GM21360 (cell line): Measurements from ENCODE around the gene ZNF496.
"Not testable (repeated sequence)": the region's sequence is repeated elsewhere in the genome, so short reads cannot be mapped to it uniquely, and the experiment has no call there.

Experiments used
- ATAC-seq: cut with Tn5 transposase; IDR thresholded peaks from one replicate; pipeline ENCODE4 v1.9.1; 2021; ENCODE audit warnings: mild to moderate bottlenecking, moderate library complexity; ENCODE audit not compliant: unreplicated experiment

ZNF496 gene

DNA sequence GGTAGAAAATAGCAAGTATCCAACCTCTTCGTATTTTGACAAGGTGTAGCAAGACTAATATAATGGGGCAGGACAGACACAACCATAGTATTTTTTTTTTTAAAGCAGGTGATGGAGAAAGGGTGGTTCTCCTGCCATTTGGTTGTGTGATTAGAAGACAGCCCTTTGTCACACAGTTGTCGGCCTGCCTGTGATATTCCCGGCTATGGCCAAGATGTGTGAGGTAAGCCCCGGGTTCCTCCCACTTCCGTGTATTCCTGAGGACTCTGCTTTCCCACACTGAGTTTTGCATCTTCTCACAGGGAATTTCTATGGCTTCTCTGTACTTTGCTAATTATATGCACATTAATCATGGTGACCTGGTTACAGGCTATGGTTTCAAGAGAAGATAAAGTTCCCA, 35.9 kb downstream of the ZNF496 start:
- ATAC-seq: no peak

DNA sequence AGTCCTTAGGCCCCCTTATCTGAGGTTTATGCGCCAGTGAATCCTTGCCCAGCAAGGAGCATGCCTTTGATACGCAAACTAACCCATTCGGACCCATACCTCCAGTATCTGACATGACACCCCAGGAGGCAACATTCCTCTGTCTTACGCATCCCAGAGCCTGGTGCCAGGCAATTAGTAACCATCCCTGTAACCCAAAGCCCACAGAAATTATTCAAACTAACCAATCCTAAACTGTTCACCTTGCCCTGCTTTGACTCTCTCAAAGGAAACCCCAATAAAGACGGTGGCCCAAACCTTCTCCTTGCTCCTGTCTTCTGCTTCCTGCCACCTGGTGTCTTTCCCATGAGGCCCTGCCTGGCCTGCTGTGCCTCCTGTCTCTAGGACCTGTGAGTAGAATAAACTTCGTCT, 36.4 kb downstream of the ZNF496 start:
- ATAC-seq: no peak

DNA sequence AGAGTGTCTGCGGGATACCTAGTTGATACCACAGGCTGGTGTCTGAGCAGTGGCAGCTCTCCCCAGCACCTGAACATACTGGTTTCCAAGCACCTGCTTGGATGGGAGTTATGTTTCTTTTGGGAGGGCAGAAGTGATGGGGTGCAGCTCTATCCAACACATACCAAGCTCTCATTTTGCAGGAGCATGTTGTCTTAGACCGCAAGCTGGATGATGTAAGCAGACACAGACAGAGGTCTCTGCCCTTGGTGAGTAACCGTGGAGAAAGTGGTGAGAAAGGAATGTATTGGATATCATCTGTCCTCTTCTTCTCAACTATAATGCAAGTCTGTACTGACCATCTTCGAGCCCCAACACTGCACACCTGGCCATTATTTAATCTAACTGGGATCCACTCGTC, 37.4 kb downstream of the ZNF496 start:
- ATAC-seq: no peak

DNA sequence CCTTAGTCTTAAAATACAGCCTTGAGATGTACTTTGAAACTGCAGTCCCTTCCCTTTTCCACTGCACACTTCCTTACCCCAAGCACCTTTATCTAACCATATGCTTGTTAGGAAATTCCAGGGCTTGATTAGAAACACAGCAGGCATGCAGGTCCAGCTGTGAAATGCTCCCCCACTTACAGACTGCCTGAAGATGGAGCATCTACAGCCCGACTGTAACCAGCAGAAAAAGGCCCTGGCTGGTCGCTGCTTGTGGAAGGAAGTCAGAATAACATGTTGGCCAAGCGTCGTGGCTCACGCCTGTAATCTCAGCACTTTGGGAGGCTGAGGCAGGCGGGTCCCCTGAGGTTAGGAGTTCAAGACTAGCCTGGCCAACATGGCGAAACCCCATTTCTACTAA, 38.6 kb downstream of the ZNF496 start:
- no peak for ATAC-seq

DNA sequence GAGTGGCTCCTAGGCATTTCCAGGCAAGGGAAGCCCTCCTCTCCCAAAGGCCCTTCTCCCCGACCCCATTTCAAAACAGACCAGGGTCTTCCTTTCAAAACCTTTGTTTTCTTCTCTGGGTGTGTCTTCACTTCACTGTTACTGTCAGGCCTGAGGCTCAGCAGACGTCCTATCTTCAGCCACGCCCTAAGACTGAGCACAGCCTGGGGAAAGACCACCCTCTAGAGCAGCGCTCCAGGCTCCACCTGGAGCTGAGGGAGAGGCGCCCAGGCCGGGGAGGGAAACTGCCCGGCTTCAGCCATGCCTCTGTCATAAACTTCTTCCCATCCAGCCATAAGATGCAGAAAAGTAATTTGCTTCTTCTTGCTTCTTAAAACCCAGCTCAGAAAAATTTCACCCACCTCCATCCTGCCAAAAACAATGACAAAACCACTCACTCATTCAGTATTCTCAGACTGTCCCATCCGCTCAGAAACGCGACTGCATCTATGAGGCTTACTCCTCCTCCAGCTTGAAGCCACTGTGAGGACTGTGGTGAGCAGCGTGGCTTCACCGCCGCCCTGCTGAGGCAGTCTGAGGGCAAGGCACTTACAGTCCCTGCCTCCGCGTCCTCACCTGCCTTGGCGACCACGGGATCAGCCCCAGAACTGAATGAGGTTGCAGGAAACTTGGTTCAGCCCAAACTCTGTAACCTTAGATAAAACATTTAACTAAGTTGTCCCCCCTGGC, 39.7 kb downstream of the ZNF496 start:
- ATAC-seq: no peak

DNA sequence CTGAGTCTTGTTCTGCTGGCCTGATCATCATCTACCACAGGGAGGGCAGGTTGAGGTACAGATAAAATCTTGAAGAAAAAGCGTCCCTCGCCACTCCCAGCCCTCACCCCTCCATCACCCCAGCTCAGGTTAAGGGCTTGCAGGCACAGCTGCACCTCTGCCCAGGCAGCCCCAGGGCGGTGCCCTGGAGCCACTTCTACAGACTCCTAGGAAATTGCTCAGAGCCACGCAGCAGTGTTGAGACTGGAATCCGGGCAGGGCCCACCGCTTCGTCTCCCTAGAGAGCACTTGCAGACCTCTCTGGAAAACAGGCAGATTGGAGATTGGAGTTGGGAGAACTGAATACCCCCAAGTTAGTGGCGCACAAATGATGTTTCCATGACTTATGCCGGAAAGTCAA, 40.5 kb downstream of the ZNF496 start:
- no peak for ATAC-seq

DNA sequence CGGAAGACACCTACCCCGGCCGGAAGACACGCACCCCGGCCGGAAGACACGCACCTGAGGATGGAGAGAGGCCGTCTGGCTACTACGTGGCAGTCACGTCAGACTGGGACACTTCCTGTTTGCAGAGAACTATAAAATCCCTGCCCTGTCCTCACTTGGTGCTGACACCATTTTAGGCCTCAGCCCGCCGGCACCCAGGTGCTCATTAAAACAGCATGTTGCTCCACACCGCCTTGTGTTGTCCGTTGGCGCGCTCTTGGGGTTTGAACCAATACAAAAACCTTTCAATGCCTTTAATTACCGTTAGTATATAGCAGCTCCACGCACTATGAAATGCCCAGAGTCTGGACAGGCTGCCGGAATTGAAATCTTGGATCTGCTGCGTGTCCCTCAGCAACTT, 41.1 kb downstream of the ZNF496 start:
- no peak for ATAC-seq

DNA sequence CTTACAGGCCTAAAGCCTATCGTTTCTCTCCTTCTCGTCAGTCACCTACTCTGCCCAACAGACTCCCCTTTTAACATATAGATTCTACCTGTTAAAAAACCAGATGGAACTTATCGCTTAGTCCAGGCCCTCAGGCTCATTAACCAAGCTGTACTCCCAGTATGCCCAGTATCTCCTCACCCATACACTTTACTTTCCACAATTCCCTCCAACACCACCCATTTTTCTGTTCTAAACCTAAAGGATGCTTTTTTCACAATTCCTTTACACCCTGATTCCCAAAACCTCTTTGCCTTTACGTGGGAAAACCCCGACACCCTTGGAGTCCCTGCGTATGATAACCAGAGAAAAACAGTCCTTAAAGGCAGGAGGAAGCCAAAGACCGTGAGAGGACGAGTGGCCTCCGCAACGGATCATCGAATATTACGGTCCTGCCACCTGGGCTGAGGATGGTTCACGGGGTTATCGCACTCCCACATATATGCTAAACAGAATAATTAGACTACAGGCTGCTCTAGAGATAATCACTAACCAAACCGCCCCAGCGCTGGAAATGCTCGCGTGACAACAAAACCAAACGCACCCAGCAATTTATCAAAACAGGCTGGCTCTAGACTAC, 42.3 kb downstream of the ZNF496 start:
- ATAC-seq: not testable (repeated sequence)

DNA sequence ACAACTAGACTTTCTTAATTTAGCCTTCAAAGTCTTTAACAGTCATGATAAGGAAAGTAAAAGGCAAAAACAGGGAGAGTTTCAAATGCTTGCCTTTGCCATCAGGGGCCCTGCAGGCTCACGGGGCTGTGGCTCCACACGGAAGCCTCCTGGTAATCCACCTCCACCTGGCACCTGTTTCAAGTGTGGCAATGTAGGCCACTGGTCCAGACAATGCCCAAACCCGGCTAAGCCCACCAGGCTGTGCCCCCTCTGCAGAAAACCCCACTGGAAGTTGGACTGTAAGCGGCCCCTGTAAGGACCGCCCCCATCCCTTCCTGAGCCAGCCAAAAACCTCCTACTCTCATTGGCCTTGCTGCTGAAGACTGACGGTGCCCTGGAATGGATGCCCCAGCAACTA, 43.3 kb downstream of the ZNF496 start:
- no peak for ATAC-seq

DNA sequence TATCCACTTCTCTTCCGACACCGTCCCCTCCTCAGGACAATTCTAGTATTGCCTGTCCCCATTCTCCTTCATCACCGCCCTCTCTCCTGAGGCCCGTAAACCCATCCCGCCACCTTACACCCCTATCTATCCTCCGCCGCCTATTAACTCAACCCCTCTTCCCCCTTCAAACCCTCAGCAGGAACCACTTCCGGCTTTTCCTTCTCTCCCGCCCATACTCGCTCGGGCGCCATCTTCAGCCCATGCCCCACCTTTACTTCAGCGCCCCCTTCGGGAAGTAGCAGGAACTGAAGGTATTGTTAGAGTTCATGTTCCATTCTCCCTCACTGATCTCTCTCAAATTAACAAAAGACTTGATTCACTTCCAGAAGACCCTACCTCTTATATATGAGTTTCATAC, 44.2 kb downstream of the ZNF496 start:
- no peak for ATAC-seq

DNA sequence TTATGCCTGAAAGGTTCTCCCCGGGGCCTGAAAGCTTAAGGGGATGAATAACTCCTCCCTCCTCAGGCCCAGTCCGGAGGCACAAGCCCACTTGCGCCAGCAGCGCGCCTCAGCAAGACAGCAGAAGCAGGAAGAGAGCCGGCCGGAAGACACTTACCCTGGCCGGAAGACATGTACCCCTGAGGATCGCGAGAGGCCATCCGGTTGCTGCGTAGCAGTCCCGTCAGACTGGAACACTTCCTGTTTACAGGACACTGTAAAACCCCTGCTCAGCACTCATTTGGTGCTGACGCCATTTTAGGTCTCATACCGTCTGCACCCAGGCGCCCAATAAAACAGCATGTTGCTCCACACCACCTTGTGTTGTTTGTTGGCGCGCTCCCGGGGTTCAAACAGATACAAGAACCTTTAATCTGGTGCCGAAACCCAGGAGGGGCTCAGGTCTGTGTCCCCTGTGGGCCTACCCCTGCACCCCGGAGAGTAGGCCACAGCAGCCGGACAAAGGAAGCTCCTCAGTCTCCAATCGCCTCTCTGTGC, 45.5 kb downstream of the ZNF496 start:
- no peak for ATAC-seq

DNA sequence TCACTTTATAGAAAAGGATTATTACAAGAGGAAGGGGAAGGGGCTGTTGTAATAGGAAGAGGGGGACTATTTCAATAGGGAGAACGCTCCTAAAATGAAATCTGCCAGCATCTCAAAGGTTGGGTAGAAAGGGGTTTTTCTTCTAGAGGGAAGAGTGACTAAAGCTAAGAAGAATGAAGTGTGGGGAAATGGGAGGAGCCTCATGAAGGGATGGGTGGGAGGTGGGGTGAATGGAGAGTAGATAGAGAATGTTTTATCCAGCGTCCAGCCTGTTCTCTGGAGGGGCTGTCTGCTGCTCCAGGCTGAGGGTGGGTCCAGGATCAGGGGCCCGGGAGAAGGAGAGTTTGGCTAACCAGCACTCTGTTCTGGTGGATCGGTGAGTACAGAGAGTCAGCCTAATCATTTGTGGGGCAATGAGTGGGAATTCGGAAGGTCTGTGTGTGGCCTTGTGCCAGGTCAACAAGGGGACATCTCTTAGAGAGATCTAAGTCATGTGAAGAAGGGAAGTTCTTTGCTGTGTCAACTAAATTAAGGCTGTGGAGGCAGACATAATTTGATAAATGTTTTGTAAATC, 50.6 kb downstream of the ZNF496 start:
- no peak for ATAC-seq

DNA sequence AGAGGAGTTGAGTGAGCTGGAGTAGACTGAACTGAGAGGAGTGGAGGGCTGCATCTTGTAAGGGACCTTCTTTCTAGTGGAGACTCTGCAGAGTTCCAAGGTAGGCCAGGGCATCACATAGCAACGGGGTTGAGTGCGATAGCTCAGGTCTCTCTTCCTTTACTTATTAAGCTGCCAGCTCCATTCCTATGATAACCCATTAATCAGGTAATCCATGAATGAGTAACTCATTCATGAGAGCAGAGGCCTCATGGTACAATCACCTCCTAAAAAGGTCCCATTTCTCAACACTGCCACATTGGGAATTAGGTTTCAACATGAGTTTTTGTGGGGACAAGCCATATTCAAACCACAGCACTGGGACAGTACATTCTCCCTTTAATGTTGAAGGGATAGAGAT, 54.5 kb downstream of the ZNF496 start:
- no peak for ATAC-seq

DNA sequence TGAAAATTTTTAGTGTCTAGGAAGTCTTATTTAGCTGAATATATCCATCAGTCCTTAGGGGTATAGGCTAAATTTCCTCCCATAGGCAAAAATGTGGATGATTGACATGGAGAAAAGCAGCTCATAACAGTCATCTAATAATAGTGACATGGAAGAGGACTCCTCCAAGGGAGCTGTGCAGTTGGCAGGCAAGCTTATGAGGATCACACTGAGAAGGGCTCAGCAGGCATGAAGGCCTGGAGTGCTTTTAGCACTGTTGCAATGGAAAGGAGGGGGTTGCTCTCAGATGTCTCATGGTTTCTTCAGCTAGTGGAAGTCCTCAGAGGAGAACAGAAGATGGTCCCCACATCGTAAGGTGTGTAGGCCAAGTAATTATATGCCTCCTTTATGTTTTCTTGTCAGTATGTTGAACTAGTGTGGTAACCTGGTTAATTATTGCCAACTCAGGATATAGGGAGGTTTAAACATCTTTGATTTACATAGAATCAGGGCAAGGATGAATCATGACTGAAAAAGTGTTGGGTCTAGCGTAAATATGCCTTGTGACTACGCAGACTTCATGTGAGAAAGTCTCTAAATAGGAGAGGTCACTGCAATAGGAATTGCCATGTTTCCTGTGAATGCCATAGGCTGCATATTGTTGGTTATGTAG, 56.9 kb downstream of the ZNF496 start:
- no peak for ATAC-seq

DNA sequence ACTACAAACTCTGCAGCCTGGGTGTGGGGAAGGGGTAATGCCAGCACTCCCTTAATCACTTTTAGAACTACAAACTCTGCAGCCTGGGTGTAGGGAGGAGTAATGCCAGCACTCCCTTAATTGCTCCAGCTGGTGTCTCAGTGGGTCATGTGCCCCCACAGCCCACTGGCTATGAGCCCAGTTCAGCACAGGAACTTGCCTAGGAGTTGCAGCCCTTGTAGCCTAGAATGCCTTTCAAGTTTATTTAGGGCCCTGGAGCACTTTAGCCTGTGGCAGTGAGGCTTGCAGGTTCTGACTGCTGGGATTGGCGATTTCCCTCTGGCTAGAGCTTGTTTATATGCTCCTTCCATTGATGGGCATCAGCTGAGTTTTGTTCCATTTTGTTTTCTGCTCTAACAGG, 58.7 kb downstream of the ZNF496 start:
- no peak for ATAC-seq

DNA sequence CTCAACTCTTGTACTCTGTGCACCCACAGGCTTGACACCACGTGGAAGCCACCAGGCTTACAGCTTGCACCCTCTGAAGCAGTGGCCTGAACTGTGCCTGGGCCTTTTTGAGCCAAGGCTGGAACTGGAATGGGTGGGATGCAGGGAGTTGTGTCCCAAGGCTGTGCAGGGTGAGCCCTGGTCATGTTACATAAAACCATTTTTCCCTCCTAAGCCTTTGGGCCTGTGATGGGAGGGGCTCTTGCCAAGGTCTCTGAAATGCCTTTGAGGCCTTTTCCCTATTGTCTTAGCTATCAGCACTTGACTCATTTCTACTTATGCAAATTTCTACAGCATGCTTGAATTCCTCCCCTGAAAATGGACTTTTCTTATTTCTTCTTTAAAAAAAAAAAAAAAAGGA, 61.7 kb downstream of the ZNF496 start:
- no peak for ATAC-seq

DNA sequence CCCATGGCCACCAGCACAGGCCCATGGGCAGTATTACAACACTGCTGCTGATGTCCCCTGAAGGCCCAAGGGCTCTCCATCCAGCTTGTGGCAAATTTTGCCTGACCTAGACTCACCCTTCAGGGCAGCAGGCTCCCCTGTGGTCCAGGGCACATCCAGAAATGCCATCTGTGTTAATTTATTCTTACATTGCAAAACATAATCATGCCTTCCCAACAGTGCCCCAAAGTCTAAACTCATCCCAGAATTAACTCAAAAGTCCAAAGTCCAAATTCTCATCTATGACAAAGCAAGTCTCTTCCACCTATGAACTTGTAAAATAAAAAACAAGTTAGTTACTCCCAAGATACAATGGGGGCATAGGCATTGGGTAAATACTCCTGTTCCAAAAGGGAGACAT, 62.5 kb downstream of the ZNF496 start:
- ATAC-seq: no peak

DNA sequence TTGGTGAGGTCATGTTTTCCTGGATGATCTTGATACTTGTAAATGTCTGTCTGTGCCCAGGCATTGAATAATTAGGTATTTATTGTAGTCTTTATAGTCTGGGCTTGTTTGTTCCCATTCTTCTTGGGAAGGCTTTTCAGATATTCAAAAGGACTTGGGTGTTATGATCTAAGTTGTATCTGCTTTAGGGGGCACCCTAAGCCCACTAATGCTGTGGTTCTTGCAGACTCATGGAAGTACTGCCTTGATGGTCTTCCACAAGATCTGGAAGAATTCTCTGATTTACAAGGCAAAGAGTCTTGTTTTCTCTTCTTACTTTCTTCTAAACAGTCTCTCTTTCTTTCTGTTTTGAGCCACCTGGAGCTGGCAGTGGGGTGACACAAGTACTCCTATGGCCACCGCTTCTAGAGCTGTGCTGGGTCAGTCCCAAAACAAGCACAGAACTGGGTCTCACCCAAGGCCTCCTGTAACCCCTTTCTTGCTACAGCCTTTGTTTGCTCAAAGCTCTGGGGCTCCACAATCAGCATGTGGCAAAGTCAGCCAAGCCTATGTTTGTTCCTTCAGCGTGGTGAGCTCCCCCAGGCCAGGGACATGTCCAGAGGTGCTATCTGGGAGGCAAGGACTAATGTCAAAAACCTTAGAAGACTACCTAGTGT, 63.1 kb downstream of the ZNF496 start:
- no peak for ATAC-seq

DNA sequence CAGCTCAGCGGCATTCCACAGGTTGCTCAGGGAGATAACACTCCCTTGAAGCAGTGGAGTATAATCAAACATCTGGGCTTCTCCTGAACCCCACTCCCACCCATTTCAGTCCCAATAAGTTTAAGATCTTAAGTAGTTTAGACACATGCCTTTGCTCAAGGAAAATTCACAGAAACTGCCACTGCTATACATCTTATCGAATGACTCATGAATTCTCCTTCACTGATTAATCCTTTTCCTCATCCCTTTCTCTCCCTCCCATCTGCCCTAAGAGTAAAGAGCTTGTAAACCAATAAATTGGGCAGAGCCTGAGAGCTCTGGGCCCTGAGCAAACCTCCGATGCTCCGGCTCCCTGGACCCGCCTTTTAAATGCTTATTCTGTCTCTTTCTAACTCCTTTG, 65.6 kb downstream of the ZNF496 start:
- no peak for ATAC-seq

DNA sequence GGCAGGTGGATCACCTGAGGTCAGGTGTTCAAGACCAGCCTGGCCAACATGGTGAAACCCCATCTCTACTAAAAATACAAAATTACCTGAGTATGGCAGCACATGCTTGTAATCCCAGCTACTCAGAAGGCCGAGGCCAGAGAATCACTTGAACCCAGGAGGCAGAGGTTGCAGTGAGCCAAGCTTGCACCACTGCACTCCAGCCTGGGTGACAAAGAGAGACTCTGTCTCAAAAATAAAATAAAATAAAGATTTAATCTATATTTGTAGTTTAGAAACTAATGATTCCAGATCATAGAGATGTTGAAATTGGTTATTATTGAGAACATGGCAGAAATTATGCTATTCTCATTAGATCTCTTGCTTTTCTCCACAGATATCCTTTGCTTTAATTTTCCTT, 75.9 kb downstream of the ZNF496 start, which contains the start of gene VN1R5:
TSS of gene VN1R5 (plus strand) at position 301 of the 400 bp plus-strand sequence.
- ATAC-seq: not testable (repeated sequence)

DNA sequence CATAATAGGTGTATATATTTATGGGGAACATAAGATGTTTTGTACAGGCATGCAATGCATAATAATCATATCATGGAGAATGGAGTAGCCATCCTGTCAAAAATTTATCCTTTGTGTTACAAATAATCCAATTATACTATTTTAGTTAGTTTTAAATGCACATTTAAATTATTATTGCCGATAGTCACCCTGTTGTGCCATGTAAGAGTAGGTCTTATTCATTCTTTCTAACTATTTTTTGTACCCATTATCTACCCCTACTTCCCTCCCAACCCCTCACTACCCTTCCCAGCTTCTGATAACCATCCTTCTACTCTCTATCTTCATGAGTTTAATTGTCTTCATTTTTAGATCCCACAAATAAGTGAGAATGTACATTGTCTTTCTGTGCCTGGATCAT, 84.1 kb downstream of the ZNF496 start:
- no peak for ATAC-seq
